BE2C (cell line): Measurements from ENCODE around the gene USH2A.

Experiments used
- DNase-seq: peaks from one replicate; pipeline ENCODE4 v3.0.0-alpha.2; 2020
- H3K27me3 ChIP-seq: fragments of 250-450 bp; sonication (Bioruptor Pico); 2 replicates; pipeline ENCODE4 v1.5.1; 2020; ENCODE audit warnings: mild to moderate bottlenecking
- H3K36me3 ChIP-seq: fragments of 250-450 bp; sonication (Bioruptor Pico); 2 replicates; pipeline ENCODE4 v1.5.1; 2020; ENCODE audit warnings: mild to moderate bottlenecking
- H3K4me1 ChIP-seq: fragments of 250-450 bp; sonication (Bioruptor Pico); 2 replicates; pipeline ENCODE4 v1.5.1; 2020
- H3K4me3 ChIP-seq: 2 replicates; pipeline ENCODE4 v1.5.1; 2011; ENCODE audit warnings: low read depth, low read length
- H3K9me3 ChIP-seq: fragments of 250-450 bp; sonication (Bioruptor Pico); 2 replicates; pipeline ENCODE4 v1.5.1; 2020
- CTCF ChIP-seq: IDR thresholded peaks from 2 replicates; pipeline ENCODE4 v1.5.1; 2012; ENCODE audit warnings: mild to moderate bottlenecking, low read depth, low read length

The USH2A gene

GRCh38 chr1:216420746-216421145, 2.5 kb downstream of the USH2A start:
- Histone ChIP-seq H3K27me3 (no peaks in the 10 kb centered on the region), H3K4me1 (peaks cover 10% of the 10 kb centered on the region), H3K36me3 (no peaks in the 10 kb centered on the region), H3K4me3 (no peak overlapping the region), H3K9me3 (no peaks in the 10 kb centered on the region)
- DNase-seq, result no peak
- TF ChIP-seq CTCF, result no peak

GRCh38 chr1:216420263-216420662, 3.0 kb downstream of the USH2A start:
- Histone ChIP-seq H3K4me1 (peaks cover 6% of the 10 kb centered on the region), H3K4me3 (no peak overlapping the region), H3K36me3 (no peaks in the 10 kb centered on the region), H3K9me3 (no peaks in the 10 kb centered on the region), H3K27me3 (no peaks in the 10 kb centered on the region)
- no peak for DNase-seq
- no peak for TF ChIP-seq CTCF

- DNase-seq, result no peak
- H3K4me3 ChIP-seq, result no peak overlapping the region
- H3K9me3 ChIP-seq, result no peaks in the 10 kb centered on the region
- no peaks in the 10 kb centered on the region; the same call in 1 of the 2 replicates for H3K4me1 ChIP-seq
- H3K27me3 ChIP-seq, result no peaks in the 10 kb centered on the region
- H3K36me3 ChIP-seq, result no peaks in the 10 kb centered on the region
- TF ChIP-seq CTCF, result no peak
These were observed 6.8 kb downstream of the USH2A start for GRCh38 chr1:216416488-216416887.

- H3K4me1 ChIP-seq, result peaks cover 20% of the 10 kb centered on the region
- no peaks in the 10 kb centered on the region for H3K9me3 ChIP-seq
- H3K36me3 ChIP-seq, result no peaks in the 10 kb centered on the region
- TF ChIP-seq CTCF, result no peak
- no peak overlapping the region for H3K4me3 ChIP-seq
- no peaks in the 10 kb centered on the region for H3K27me3 ChIP-seq
- no peak for DNase-seq
These were observed 13.2 kb downstream of the USH2A start for GRCh38 chr1:216410026-216410425.

GRCh38 chr1:216390956-216391355, 32.3 kb downstream of the USH2A start:
- Histone ChIP-seq H3K9me3 (no peaks in the 10 kb centered on the region), H3K36me3 (no peaks in the 10 kb centered on the region), H3K4me3 (no peak overlapping the region), H3K4me1 (no peaks in the 10 kb centered on the region; the same call in 1 of the 2 replicates), H3K27me3 (no peaks in the 10 kb centered on the region)
- DNase-seq, result no peak
- no peak for TF ChIP-seq CTCF

- Histone ChIP-seq H3K4me3 (no peak overlapping the region), H3K4me1 (no peaks in the 10 kb centered on the region; the same call in 1 of the 2 replicates), H3K36me3 (no peaks in the 10 kb centered on the region), H3K27me3 (no peaks in the 10 kb centered on the region), H3K9me3 (no peaks in the 10 kb centered on the region)
- no peak for TF ChIP-seq CTCF
- no peak for DNase-seq
These were observed 33.5 kb downstream of the USH2A start for GRCh38 chr1:216389774-216390173.
